ENCODE measurements around the gene LARGE1. TPM values are rescaled to one million over a fixed set of nuclear protein-coding genes. Genes with fewer than 3 reads are reported as not detected.

Gene LARGE1
- total RNA-seq, 1 experiment from 2014 or later: 1.5 TPM

- H3K36me3 ChIP-seq (ENCODE audit: control insufficient read depth in 1 of 2, insufficient read depth in 2 of 2, low read length in 2 of 2): no peaks in the 10 kb centered on the region
- no peaks in the 10 kb centered on the region for H3K4me1 ChIP-seq (ENCODE audit: control insufficient read depth in 1 of 2, insufficient read depth in 2 of 2, low read length in 2 of 2)
- no peaks in the 10 kb centered on the region for H3K9me2 ChIP-seq (ENCODE audit: insufficient read depth)
- H2AFZ ChIP-seq (ENCODE audit: low read depth, low read length, poor library complexity, severe bottlenecking): no peak overlapping the region
- no peaks in the 10 kb centered on the region for H3K79me2 ChIP-seq (ENCODE audit: insufficient read depth, low read length)
- no peak overlapping the region for H3K27ac ChIP-seq (ENCODE audit: low read depth, low read length)
- H3K4me3 ChIP-seq (replicated peaks in 1 of 2; ENCODE audit: low read depth in 1 of 2, low read length in 2 of 2): no peak overlapping the region
- no peaks in the 10 kb centered on the region for H4K20me1 ChIP-seq (ENCODE audit: insufficient read depth)
- DNase-seq (ENCODE audit: low read depth, low spot score) (no peak), ATAC-seq (no peak)
- H3K9ac ChIP-seq (ENCODE audit: low read length): no peak overlapping the region
- H3K4me2 ChIP-seq (ENCODE audit: low read length): no peak overlapping the region
- no TSS peak for BruUV-seq (replicated peaks)
- intact Hi-C loops (cut with micrococcal nuclease): no loop called here
- POLR2A ChIA-PET: no interaction called here
- RAD21 ChIA-PET (ENCODE audit: low non-redundant PET in 1 of 2, low total read pairs in 2 of 2, uncharacterized antibody in 2 of 2, unreplicated experiment in 2 of 2): no interaction called here
- peaks cover 4 to 38% of the 10 kb centered on the region in 2 experiments; a peak in 2 of 4 replicates for H3K9me3 ChIP-seq (ENCODE audit: control insufficient read depth in 1 of 2, insufficient read depth in 1 of 2, low read depth in 1 of 2, low read length in 2 of 2)
- H3K27me3 ChIP-seq (ENCODE audit: insufficient read depth, low read length): no peaks in the 10 kb centered on the region
- CTCF ChIA-PET: no interaction called here
- TF ChIP-seq EZH2phosphoT487 (IDR thresholded peaks at IDR 0.05; ENCODE audit: borderline replicate concordance): no peak
- TF ChIP-seq EZH2 (IDR thresholded peaks at IDR 0.05): no peak
- no peak for TF ChIP-seq CBX3 (IDR thresholded peaks at IDR 0.05; ENCODE audit: low read depth)
- no peak for TF ChIP-seq ZFX (IDR thresholded peaks at IDR 0.05)
- no peak for TF ChIP-seq ZNF274 (IDR thresholded peaks at IDR 0.05; ENCODE audit: low read depth, low read length)
- no peak for TF ChIP-seq FOSL1 (IDR thresholded peaks at IDR 0.05; ENCODE audit: low read depth)
These were observed 356.9 kb downstream of the LARGE1 start for GRCh38 chr22:33563220-33563964.

GRCh38 chr22:33562501-33562900 is 357.8 kb downstream of the LARGE1 start:
- intact Hi-C loops (cut with micrococcal nuclease): no loop called here
- RAD21 ChIA-PET (ENCODE audit: low non-redundant PET in 1 of 2, low total read pairs in 2 of 2, uncharacterized antibody in 2 of 2, unreplicated experiment in 2 of 2): no interaction called here
- Histone ChIP-seq H3K27ac (ENCODE audit: low read depth, low read length) (no peak overlapping the region), H3K27me3 (ENCODE audit: insufficient read depth, low read length) (no peaks in the 10 kb centered on the region), H3K9me2 (ENCODE audit: insufficient read depth) (no peaks in the 10 kb centered on the region), H3K79me2 (ENCODE audit: insufficient read depth, low read length) (no peaks in the 10 kb centered on the region), H3K9ac (ENCODE audit: low read length) (no peak overlapping the region), H3K4me1 (ENCODE audit: control insufficient read depth in 1 of 2, insufficient read depth in 2 of 2, low read length in 2 of 2) (no peaks in the 10 kb centered on the region), H3K36me3 (ENCODE audit: control insufficient read depth in 1 of 2, insufficient read depth in 2 of 2, low read length in 2 of 2) (no peaks in the 10 kb centered on the region), H3K9me3 (ENCODE audit: control insufficient read depth in 1 of 2, insufficient read depth in 1 of 2, low read depth in 1 of 2, low read length in 2 of 2) (peaks cover 4 to 38% of the 10 kb centered on the region in 2 experiments; a peak in 2 of 4 replicates), H2AFZ (ENCODE audit: low read depth, low read length, poor library complexity, severe bottlenecking) (no peak overlapping the region), H3K4me2 (ENCODE audit: low read length) (no peak overlapping the region), H4K20me1 (ENCODE audit: insufficient read depth) (no peaks in the 10 kb centered on the region), H3K4me3 (replicated peaks in 1 of 2; ENCODE audit: low read depth in 1 of 2, low read length in 2 of 2) (no peak overlapping the region)
- no peak for ATAC-seq
- no TSS peak for BruUV-seq (replicated peaks)
- CTCF ChIA-PET: no interaction called here
- TF ChIP-seq ELF1 (IDR thresholded peaks at IDR 0.05; ENCODE audit: borderline replicate concordance, low read depth) (no peak), SP1 (IDR thresholded peaks at IDR 0.05; ENCODE audit: low read depth) (no peak), POLR2AphosphoS5 (IDR thresholded peaks at IDR 0.05; ENCODE audit: low read depth, low read length) (no peak), TCF7L2 (IDR thresholded peaks at IDR 0.05; ENCODE audit: borderline replicate concordance, extremely low read depth, insufficient read depth, insufficient read length) (no peak), RAD21 (IDR thresholded peaks at IDR 0.05; ENCODE audit: low read depth) (no peak), CEBPB (IDR thresholded peaks at IDR 0.05; ENCODE audit: low read depth) (no peak), POLR2A (IDR thresholded peaks at IDR 0.05; ENCODE audit: borderline replicate concordance, extremely low read depth, insufficient read depth, insufficient read length) (no peak), CBX3 (IDR thresholded peaks at IDR 0.05; ENCODE audit: low read depth) (no peak)
- POLR2A ChIA-PET: no interaction called here
- DNase-seq (ENCODE audit: low read depth, low spot score): no peak
